MM.1S (cell line): Measurements from ENCODE around the gene ATP2A3.

ENCODE experiments used
- DNase-seq: peaks from one replicate; pipeline ENCODE4 v3.0.0-alpha.2; 2015
- H2AFZ ChIP-seq: fragments of 300-600 bp; sonication (generic); 2 replicates; pipeline ENCODE4 v1.6.0; 2016; ENCODE audit warnings: antibody characterized with exemption, low read length
- H3F3A ChIP-seq: fragments of 300-600 bp; sonication (generic); 2 replicates; pipeline ENCODE4 v1.6.1; 2016; ENCODE audit warnings: mild to moderate bottlenecking, antibody characterized with exemption, low read length, moderate library complexity, mixed read lengths; ENCODE audit not compliant: insufficient read depth
- H3K27ac ChIP-seq: fragments of 300-600 bp; sonication (generic); 2 replicates; pipeline ENCODE4 v1.5.1; 2016; ENCODE audit warnings: mild to moderate bottlenecking, low read length
- H3K27me3 ChIP-seq: fragments of 300-600 bp; sonication (generic); replicated peaks from 2 replicates; pipeline ENCODE4 v1.6.0; 2016; ENCODE audit warnings: low read length; ENCODE audit not compliant: insufficient read depth
- H3K36me3 ChIP-seq: fragments of 300-600 bp; sonication (generic); replicated peaks from 2 replicates; pipeline ENCODE4 v1.6.1; 2016; ENCODE audit warnings: mild to moderate bottlenecking, low read length, mixed read lengths; ENCODE audit not compliant: insufficient read depth
- H3K4me1 ChIP-seq: fragments of 300-600 bp; sonication (generic); 2 replicates; pipeline ENCODE4 v1.6.1; 2016; ENCODE audit warnings: low read length, mixed read lengths
- H3K4me2 ChIP-seq: fragments of 300-600 bp; sonication (generic); 2 replicates; pipeline ENCODE4 v1.6.0; 2016; ENCODE audit warnings: low read depth, low read length
- H3K4me3 ChIP-seq: fragments of 300-600 bp; sonication (generic); 2 replicates; pipeline ENCODE4 v1.5.1; 2016; ENCODE audit warnings: low read length, mixed read lengths
- H3K79me2 ChIP-seq: fragments of 300-600 bp; sonication (generic); 2 replicates; pipeline ENCODE4 v1.6.1; 2016; ENCODE audit warnings: mixed run types, low read length, mixed read lengths
- H3K9ac ChIP-seq: fragments of 300-600 bp; sonication (generic); 2 replicates; pipeline ENCODE4 v1.6.1; 2016; ENCODE audit warnings: low read length, mixed read lengths
- H3K9me2 ChIP-seq: fragments of 300-600 bp; sonication (generic); replicated peaks from 2 replicates; pipeline ENCODE4 v1.6.1; 2016; ENCODE audit warnings: mild to moderate bottlenecking, low read length, mixed read lengths; ENCODE audit not compliant: insufficient read depth
- H3K9me3 ChIP-seq: fragments of 300-600 bp; sonication (generic); replicated peaks from 2 replicates; pipeline ENCODE4 v1.6.1; 2016; ENCODE audit warnings: mild to moderate bottlenecking, low read length, mixed read lengths; ENCODE audit not compliant: insufficient read depth
- H4K20me1 ChIP-seq: fragments of 300-600 bp; sonication (generic); 2 replicates; pipeline ENCODE4 v1.6.1; 2016; ENCODE audit warnings: mild to moderate bottlenecking, low read length, moderate library complexity, mixed read lengths; ENCODE audit not compliant: insufficient read depth
- CTCF ChIP-seq: fragments of 300-600 bp; sonication (generic); IDR thresholded peaks from 2 replicates; pipeline ENCODE4 v1.5.1; 2016; ENCODE audit warnings: antibody characterized with exemption, low read length, mixed read lengths
- EZH2 ChIP-seq: fragments of 300-600 bp; sonication (generic); optimal IDR thresholded peaks from 2 replicates; pipeline ENCODE3; 2017; ENCODE audit warnings: low read depth, mild to moderate bottlenecking, antibody characterized with exemption, low read length, mixed read lengths
- EZH2phosphoT487 ChIP-seq: fragments of 300-600 bp; sonication (generic); IDR thresholded peaks from 2 replicates; pipeline ENCODE4 v1.6.1; 2018; ENCODE audit warnings: antibody characterized with exemption, low read length

The ATP2A3 gene

DNA sequence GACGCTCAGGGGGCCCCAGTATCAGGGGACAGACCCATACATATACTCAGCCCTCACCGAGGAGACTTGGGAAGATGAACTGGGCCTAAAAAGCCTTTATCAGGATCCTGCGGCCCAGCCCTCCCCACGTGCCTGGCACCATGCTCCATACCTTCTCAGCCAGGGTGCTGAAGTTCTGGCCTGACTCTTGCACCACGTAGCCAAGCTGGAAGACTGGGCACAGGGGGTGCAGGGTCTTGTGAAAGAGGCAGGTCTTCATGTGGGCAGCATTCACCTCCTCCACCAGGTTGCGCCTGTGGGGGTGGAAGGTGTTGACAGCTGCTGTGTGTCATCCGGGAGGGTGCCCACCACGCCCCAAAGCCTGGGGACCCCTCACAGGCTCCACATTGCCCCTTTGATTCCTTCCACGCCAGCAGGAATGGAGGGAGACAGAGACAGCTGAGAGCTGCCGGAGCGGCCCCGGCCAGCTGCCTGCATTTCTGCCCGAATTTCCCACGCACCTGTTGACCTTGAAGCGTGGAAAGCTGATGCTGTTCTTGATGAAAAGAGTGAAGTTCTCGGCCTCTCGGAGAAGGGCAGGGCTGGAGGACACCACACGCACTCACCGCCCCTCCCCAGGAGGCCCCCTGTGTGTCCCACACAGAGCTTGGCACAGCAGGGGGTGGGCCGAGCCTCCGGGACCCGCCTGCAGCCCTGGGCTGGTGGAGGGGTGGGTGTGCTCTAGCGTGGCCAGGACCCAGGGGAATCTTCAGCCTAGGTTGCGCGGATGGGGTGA is 61.0 kb downstream of the ATP2A3 start:
- Histone ChIP-seq H3K27ac (no peak overlapping the region), H2AFZ (no peak overlapping the region), H3K9ac (no peak overlapping the region), H3K79me2 (no peaks in the 10 kb centered on the region), H3K4me3 (no peak overlapping the region), H3K4me1 (no peaks in the 10 kb centered on the region), H3K9me2 (no peaks in the 10 kb centered on the region), H4K20me1 (no peaks in the 10 kb centered on the region), H3K27me3 (no peaks in the 10 kb centered on the region), H3K4me2 (no peak overlapping the region), H3K9me3 (no peaks in the 10 kb centered on the region), H3K36me3 (no peaks in the 10 kb centered on the region), H3F3A (no peaks in the 10 kb centered on the region)
- TF ChIP-seq CTCF (no peak), EZH2 (no peak), EZH2phosphoT487 (no peak)
- DNase-seq: no peak

- TF ChIP-seq EZH2 (no peak), CTCF (no peak)
Measured at GRCh38 chr17:3900646-3901045, 63.6 kb downstream of the ATP2A3 start.

DNA sequence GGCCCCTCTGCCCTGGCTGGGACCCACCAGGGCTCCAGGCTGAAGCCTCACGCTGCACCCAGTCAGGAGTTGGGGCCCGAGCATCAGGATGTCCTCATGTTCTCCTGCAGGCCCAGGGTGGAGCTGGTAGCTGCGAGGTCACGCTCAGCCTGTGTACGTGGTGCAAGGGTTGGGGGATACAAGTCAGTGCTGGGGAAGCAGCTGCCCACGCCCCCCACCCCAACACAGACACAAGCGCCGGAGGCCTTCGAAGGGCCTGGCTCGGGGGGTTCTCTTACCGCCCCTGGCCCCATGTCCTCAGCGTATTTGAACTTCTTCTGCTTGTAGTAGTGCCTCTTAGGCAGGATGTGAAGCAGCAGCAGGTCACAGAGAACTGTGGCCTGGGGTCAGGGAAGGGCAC is 66.5 kb downstream of the ATP2A3 start:
- Histone ChIP-seq H3K9me2 (no peaks in the 10 kb centered on the region), H3K9ac (no peak overlapping the region), H3K27me3 (no peaks in the 10 kb centered on the region), H3K36me3 (no peaks in the 10 kb centered on the region), H2AFZ (no peak overlapping the region), H3K4me3 (no peak overlapping the region), H4K20me1 (no peaks in the 10 kb centered on the region), H3K79me2 (no peaks in the 10 kb centered on the region), H3K27ac (no peak overlapping the region), H3F3A (no peaks in the 10 kb centered on the region), H3K4me2 (no peak overlapping the region), H3K9me3 (no peaks in the 10 kb centered on the region), H3K4me1 (peaks cover 7% of the 10 kb centered on the region)
- no peak for DNase-seq
- TF ChIP-seq CTCF: no peak
- no peak for TF ChIP-seq EZH2phosphoT487
- no peak for TF ChIP-seq EZH2

More at GRCh38 chr17:3900646-3901045, 63.6 kb downstream of the ATP2A3 start:
- H3K4me2 ChIP-seq: no peak overlapping the region
- H3K4me3 ChIP-seq: no peak overlapping the region
- no peak overlapping the region for H2AFZ ChIP-seq
- no peaks in the 10 kb centered on the region for H4K20me1 ChIP-seq
- no peaks in the 10 kb centered on the region for H3K79me2 ChIP-seq
- no peaks in the 10 kb centered on the region for H3K36me3 ChIP-seq
- no peaks in the 10 kb centered on the region for H3K9me3 ChIP-seq
- no peaks in the 10 kb centered on the region for H3K4me1 ChIP-seq
- H3K9me2 ChIP-seq: no peaks in the 10 kb centered on the region
- no peak overlapping the region for H3K27ac ChIP-seq
- no peaks in the 10 kb centered on the region for H3K27me3 ChIP-seq
- no peak overlapping the region for H3K9ac ChIP-seq
- DNase-seq: no peak
- no peaks in the 10 kb centered on the region for H3F3A ChIP-seq
